G401 (cell line): ENCODE results near the gene ADD3. TPM values are rescaled to one million over a fixed set of nuclear protein-coding genes. Genes with fewer than 3 reads are reported as not detected.

ENCODE experiments used
- DNase-seq: peaks from one replicate; pipeline ENCODE4 v3.0.0-alpha.2; 2015; ENCODE audit warnings: low spot score
- in situ Hi-C: cut with HindIII; loops from 2 replicates; pipeline ENCODE4 v1.10.0; 2016; ENCODE audit warnings: low sequenced_read_pairs, mixed read lengths
- total RNA-seq: library from RNA; depleted of rRNA; stranded (reverse); fragments of >200 nt; shearing (Covaris generic); gene quantifications from 2 replicates; pipeline ENCODE4 v1.2.3, GENCODE V29; 2014

Gene ADD3
- total RNA-seq, 1 experiment from 2014 or later, result 69.6 TPM

GRCh38 chr10:110158051-110159005 lies 150.5 kb downstream of the ADD3 start:
- no peak for DNase-seq
- in situ Hi-C loops, result no loop called here

- DNase-seq, result no peak
Measured at GRCh38 chr10:110160081-110160480, 152.3 kb downstream of the ADD3 start.

GRCh38 chr10:110160522-110160921 lies 152.7 kb downstream of the ADD3 start:
- DNase-seq, result no peak
- in situ Hi-C loops, result no loop called here

More at GRCh38 chr10:110160081-110160480, 152.3 kb downstream of the ADD3 start:
- in situ Hi-C loops, result no loop called here

GRCh38 chr10:110162741-110163145 lies 155.0 kb downstream of the ADD3 start:
- DNase-seq, result no peak
- in situ Hi-C loops, result no loop called here

GRCh38 chr10:110163192-110163773 lies 155.5 kb downstream of the ADD3 start:
- no peak for DNase-seq
- in situ Hi-C loops, result no loop called here

GRCh38 chr10:110163841-110164240 lies 156.1 kb downstream of the ADD3 start:
- in situ Hi-C loops, result no loop called here
- DNase-seq, result no peak

GRCh38 chr10:110165239-110165638 lies 157.5 kb downstream of the ADD3 start:
- DNase-seq, result no peak
- in situ Hi-C loops, result no loop called here

- DNase-seq, result no peak
- in situ Hi-C loops, result no loop called here
Measured at GRCh38 chr10:110167149-110167548, 159.4 kb downstream of the ADD3 start.

GRCh38 chr10:110168601-110169481 lies 161.1 kb downstream of the ADD3 start:
- DNase-seq, result peak; percentile 48
- in situ Hi-C loops, result no loop called here

- in situ Hi-C loops, result no loop called here
- no peak for DNase-seq
Measured at GRCh38 chr10:110169586-110169985, 161.8 kb downstream of the ADD3 start.

- in situ Hi-C loops, result no loop called here
- DNase-seq, result no peak
Measured at GRCh38 chr10:110170142-110170971, 162.6 kb downstream of the ADD3 start.

GRCh38 chr10:110171032-110171431 lies 163.2 kb downstream of the ADD3 start:
- in situ Hi-C loops, result no loop called here
- DNase-seq, result no peak

- DNase-seq, result no peak
- in situ Hi-C loops, result no loop called here
Measured at GRCh38 chr10:110172155-110172554, 164.4 kb downstream of the ADD3 start.

GRCh38 chr10:110174201-110174600 lies 166.4 kb downstream of the ADD3 start:
- in situ Hi-C loops, result no loop called here
- DNase-seq, result no peak

GRCh38 chr10:110174816-110175215 lies 167.0 kb downstream of the ADD3 start:
- in situ Hi-C loops, result no loop called here
- no peak for DNase-seq

- in situ Hi-C loops, result no loop called here
- no peak for DNase-seq
Measured at GRCh38 chr10:110175406-110175805, 167.6 kb downstream of the ADD3 start.

- in situ Hi-C loops, result no loop called here
Measured at GRCh38 chr10:110176141-110177030, 168.6 kb downstream of the ADD3 start.

GRCh38 chr10:110179220-110179619 lies 171.4 kb downstream of the ADD3 start:
- no peak for DNase-seq
- in situ Hi-C loops, result no loop called here

More at GRCh38 chr10:110176141-110177030, 168.6 kb downstream of the ADD3 start:
- no peak for DNase-seq
